K562 (cell line): Measurements from ENCODE around the gene FOXP3. TPM values are rescaled to one million over a fixed set of nuclear protein-coding genes. Genes with fewer than 3 reads are reported as not detected.
A peak's percentile ranks its signal among the peaks of the same experiment; 100 is the strongest.

Experiments used
- ATAC-seq: fragments of 200-7000 bp; cut with Tn5 transposase; 3 replicates; pipeline ENCODE4 v1.9.1; 2020; ENCODE audit warnings: moderate library complexity
- BruUV-seq: library from RNA; stranded (reverse); fragments of 400-500 nt; replicated peaks from 2 replicates; lab custom pipeline; 2021; lab: Mats Ljungman, UMichigan
- CTCF ChIA-PET: fragments of 300-600 bp; formaldehyde crosslinking; extraction: SDS; loops from one replicate; lab custom pipeline; 2021; ENCODE audit warnings: low intra/inter-chr PET ratio; lab: Yijun Ruan, JAX
- POLR2A ChIA-PET: fragments of 300-600, 350-650 bp; sonication (Branson Sonifier 250); formaldehyde crosslinking; extraction: SDS; loops from one replicate; lab custom pipeline; 2021; ENCODE audit warnings: antibody characterized with exemption, inconsistent platforms; lab: Yijun Ruan, JAX
- DNase-seq, 4 experiments: peaks; one replicate each; pipeline versions ENCODE4 v3.0.0 to v3.0.0-alpha.2; 2011 to 2018; ENCODE audit warnings: low spot score in 3 of 4, mixed read lengths in 3 of 4; ENCODE audit errors: extremely low read depth in 1 of 4
- FAIRE-seq: peaks from 2 replicates; lab custom pipeline; 2011; peaks lifted over from hg19 to GRCh38; lab: Jason Lieb, UNC
- H2AFZ ChIP-seq: 2 replicates; pipeline ENCODE4 v1.6.0; 2011; ENCODE audit warnings: low read depth, low read length, control low read depth, inconsistent platforms
- H3K27ac ChIP-seq: fragments of 200-600 bp; 3 replicates; pipeline ENCODE4 v1.8.0; 2011; ENCODE audit warnings: low read depth, mild to moderate bottlenecking, control low read depth, inconsistent platforms, low read length, moderate library complexity, mixed read lengths; ENCODE audit errors: extremely low read depth
- H3K27me3 ChIP-seq, 2 experiments: fragments of 300-600 bp in 1 of 2; 2 replicates in 1 of 2; 3 replicates in 1 of 2; pipeline versions ENCODE4 v1.6.0 to v1.8.0; 2011; ENCODE audit warnings: inconsistent platforms in 2 of 2, low read length in 2 of 2, mild to moderate bottlenecking in 1 of 2, mixed read lengths in 1 of 2, moderate library complexity in 1 of 2; ENCODE audit not compliant: control insufficient read depth in 2 of 2, insufficient read depth in 2 of 2
- H3K36me3 ChIP-seq: fragments of 300-600 bp; 3 replicates; pipeline ENCODE4 v1.8.0; 2011; ENCODE audit warnings: mild to moderate bottlenecking, low read length, inconsistent platforms; ENCODE audit not compliant: control insufficient read depth, insufficient read depth
- H3K4me1 ChIP-seq, 2 experiments: fragments of 200-600 bp in 1 of 2; replicated peaks in 1 of 2; 2 replicates in 1 of 2; 3 replicates in 1 of 2; pipeline versions ENCODE4 v1.5.1 to v1.8.0; 2011; ENCODE audit warnings: inconsistent platforms in 2 of 2, low read length in 2 of 2, mild to moderate bottlenecking in 1 of 2, mixed read lengths in 1 of 2, moderate library complexity in 1 of 2; ENCODE audit not compliant: control insufficient read depth in 2 of 2, insufficient read depth in 2 of 2
- H3K4me2 ChIP-seq: 2 replicates; pipeline ENCODE4 v1.6.1; 2011; ENCODE audit warnings: low read length, control low read depth, inconsistent platforms, mixed read lengths; ENCODE audit not compliant: insufficient read depth
- H3K4me3 ChIP-seq: fragments of 200-600 bp; sonication (generic), shearing (Covaris generic); 2 replicates; pipeline ENCODE4 v1.5.1; 2016; ENCODE audit warnings: control low read depth, inconsistent platforms
- H3K79me2 ChIP-seq: fragments of 200-600 bp; 3 replicates; pipeline ENCODE4 v1.8.0; 2011; ENCODE audit warnings: low read length, inconsistent platforms; ENCODE audit not compliant: control insufficient read depth, insufficient read depth
- H3K9ac ChIP-seq, 2 experiments: 2 replicates each; pipeline versions ENCODE4 v1.6.0 to v1.6.1; 2011; ENCODE audit warnings: low read depth in 2 of 2, low read length in 2 of 2, control low read depth in 1 of 2, inconsistent platforms in 1 of 2, mild to moderate bottlenecking in 1 of 2, mixed read lengths in 1 of 2; ENCODE audit not compliant: insufficient read depth in 1 of 2
- H3K9me1 ChIP-seq: one replicate; pipeline ENCODE4 v1.6.0; 2011; ENCODE audit warnings: inconsistent platforms, mild to moderate bottlenecking, low read length, moderate library complexity; ENCODE audit not compliant: control insufficient read depth, insufficient read depth
- H3K9me3 ChIP-seq: replicated peaks from 2 replicates; pipeline ENCODE4 v1.5.1; 2011; ENCODE audit warnings: low read depth, low read length, inconsistent platforms; ENCODE audit not compliant: control insufficient read depth, insufficient read depth
- H4K20me1 ChIP-seq: replicated peaks from 2 replicates; pipeline ENCODE4 v1.6.1; 2011; ENCODE audit warnings: low read length, inconsistent platforms, mixed read lengths; ENCODE audit not compliant: control insufficient read depth, insufficient read depth
- BRD9 ChIP-seq: fragments of 450-650 bp; IDR thresholded peaks from 2 replicates; pipeline ENCODE4 v1.6.1; 2018; ENCODE audit warnings: low read depth; ENCODE audit not compliant: partially characterized antibody
- POLR2AphosphoS5 ChIP-seq: IDR thresholded peaks from 2 replicates; pipeline ENCODE4 v1.6.1; 2011; ENCODE audit warnings: mild to moderate bottlenecking, low read depth, low read length, moderate library complexity; ENCODE audit not compliant: control insufficient read depth, insufficient read depth
- SIRT6 ChIP-seq: IDR thresholded peaks from one replicate; pipeline ENCODE4 v1.6.1; 2012; ENCODE audit warnings: low read depth, mild to moderate bottlenecking, control low read depth, inconsistent platforms, low read length, moderate library complexity
- SMARCE1 ChIP-seq: fragments of 450-650 bp; IDR thresholded peaks from 2 replicates; pipeline ENCODE4 v1.7.1; 2016; ENCODE audit warnings: mild to moderate bottlenecking
- SREBF2 ChIP-seq: sonication (generic); formaldehyde crosslinking; IDR thresholded peaks from 2 replicates; pipeline ENCODE4 v1.4.0; 2020; ENCODE audit warnings: mild to moderate bottlenecking, missing genetic modification reagents
- ZNF134 ChIP-seq: fragments of 250-450 bp; sonication (Bioruptor Pico); conservative IDR thresholded peaks from 2 replicates; pipeline ENCODE4 v1.4.0; 2020
- ZNF239 ChIP-seq: fragments of 250-450 bp; sonication (Bioruptor Pico); IDR thresholded peaks from 2 replicates; pipeline ENCODE4 v1.4.0; 2020; ENCODE audit warnings: mild to moderate bottlenecking
- ZNF699 ChIP-seq: fragments of 250-450 bp; sonication (Bioruptor Pico); IDR thresholded peaks from 2 replicates; pipeline ENCODE4 v1.8.0; 2021; ENCODE audit warnings: mild to moderate bottlenecking, moderate library complexity; ENCODE audit not compliant: insufficient replicate concordance
- ZSCAN32 ChIP-seq: fragments of 450-650 bp; formaldehyde crosslinking; IDR thresholded peaks from 2 replicates; pipeline ENCODE4 v1.4.0; 2020; ENCODE audit warnings: mild to moderate bottlenecking, moderate library complexity
- WGBS: fragments of 100-300 bp; shearing (Covaris generic); methylation state at CpG from one replicate; pipeline ENCODE4 v1.1.6; 2016; ENCODE audit warnings: low coverage, mixed read lengths; ENCODE audit not compliant: insufficient coverage; ENCODE audit errors: missing lambda C conversion rate; 5-methylcytosine and 5-hydroxymethylcytosine counted together
- in situ Hi-C: fragments of 300-500 bp; cut with MboI; formaldehyde crosslinking; loops from 4 replicates; pipeline ENCODE4 v1.15.0; 2018; ENCODE audit warnings: inconsistent platforms, mixed read lengths
- intact Hi-C: fragments of 100-400 bp; cut with micrococcal nuclease; formaldehyde crosslinking; loops from 2 replicates; pipeline ENCODE4 v1.14.2; 2022
- polyA plus RNA-seq, 8 experiments: library from polyadenylated mRNA; depleted of rRNA in 4 of 8; stranded (reverse) in 5 of 8; unstranded in 3 of 8; fragments of >200 nt; fragmentation: Nextera tagmentation in 2 of 8; fragmentation: Illumina TruSeq in 1 of 8; extraction: Ambion mirVana in 2 of 8; extraction: Trizol in 1 of 8; gene quantifications; 2 replicates each; pipeline versions ENCODE4 v1.2.1 to v1.2.3, GENCODE V29; 2011 to 2014; ENCODE audit warnings: inconsistent platforms in 1 of 8, missing spikeins in 1 of 8
- total RNA-seq, 7 experiments: library from RNA; depleted of rRNA in 6 of 7; stranded (reverse); fragments of >200 nt in 6 of 7; fragmentation: Illumina TruSeq in 2 of 7; extraction: Trizol in 2 of 7; gene quantifications; 2 replicates each; pipeline versions ENCODE4 v1.2.1 to v1.2.3, GENCODE V29; 2011 to 2021; ENCODE audit warnings: low replicate concordance in 1 of 7
- TF ChIP-seq, protein P1 (sequence below), 2 experiments: IDR thresholded peaks in 1 of 2; conservative IDR thresholded peaks in 1 of 2; 2 replicates each; pipeline ENCODE4 v1.6.1; 2016; ENCODE audit warnings: low read depth in 2 of 2, mild to moderate bottlenecking in 1 of 2, missing compliant biosample characterization in 1 of 2, missing genetic modification characterization in 1 of 2, moderate library complexity in 1 of 2
- TF ChIP-seq, protein P2 (sequence below): fragments of 450-650 bp; formaldehyde crosslinking; IDR thresholded peaks from 2 replicates; pipeline ENCODE4 v1.4.0; 2020; ENCODE audit warnings: mild to moderate bottlenecking, moderate library complexity

The FOXP3 gene
- total and polyA plus RNA-seq, 9 of the 15 experiments (the other 6 are each of a cell fraction or from before 2014, with no cell fraction given): 0.04 to 0.24 (median 0.07) TPM; not detected in 4

DNA sequence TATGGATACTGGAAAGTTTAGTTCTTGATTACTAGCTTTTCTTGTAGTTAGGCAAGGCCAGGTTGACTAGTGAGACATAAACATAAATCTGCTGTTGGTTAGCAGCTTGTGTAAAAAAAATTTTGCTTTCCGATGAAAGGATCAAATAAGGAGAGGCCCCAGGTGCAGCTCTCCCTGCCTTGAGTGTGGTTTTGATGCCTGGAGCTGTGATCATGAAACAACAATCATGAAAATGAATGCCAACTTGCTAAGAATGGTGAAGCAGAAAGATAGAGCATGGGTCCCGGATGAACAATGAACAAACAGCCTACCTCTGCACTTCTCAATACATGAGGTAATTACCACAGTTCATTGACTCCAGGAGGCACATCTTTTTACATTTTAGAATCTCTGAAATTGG lies 50.1 kb downstream of the FOXP3 start (continued):
- TF ChIP-seq ZSCAN32 (CRISPR knock-in tag) (no peak), SMARCE1 (no peak)
- TF ChIP-seq, protein P1, sequence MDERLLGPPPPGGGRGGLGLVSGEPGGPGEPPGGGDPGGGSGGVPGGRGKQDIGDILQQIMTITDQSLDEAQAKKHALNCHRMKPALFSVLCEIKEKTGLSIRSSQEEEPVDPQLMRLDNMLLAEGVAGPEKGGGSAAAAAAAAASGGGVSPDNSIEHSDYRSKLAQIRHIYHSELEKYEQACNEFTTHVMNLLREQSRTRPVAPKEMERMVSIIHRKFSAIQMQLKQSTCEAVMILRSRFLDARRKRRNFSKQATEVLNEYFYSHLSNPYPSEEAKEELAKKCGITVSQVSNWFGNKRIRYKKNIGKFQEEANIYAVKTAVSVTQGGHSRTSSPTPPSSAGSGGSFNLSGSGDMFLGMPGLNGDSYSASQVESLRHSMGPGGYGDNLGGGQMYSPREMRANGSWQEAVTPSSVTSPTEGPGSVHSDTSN (CRISPR knock-in tag; IDR thresholded peaks at IDR 0.05; ENCODE audit: low read depth): no peak
- TF ChIP-seq, protein P1 (tag; conservative IDR thresholded peaks at IDR 0.05; ENCODE audit: low read depth): no peak

DNA sequence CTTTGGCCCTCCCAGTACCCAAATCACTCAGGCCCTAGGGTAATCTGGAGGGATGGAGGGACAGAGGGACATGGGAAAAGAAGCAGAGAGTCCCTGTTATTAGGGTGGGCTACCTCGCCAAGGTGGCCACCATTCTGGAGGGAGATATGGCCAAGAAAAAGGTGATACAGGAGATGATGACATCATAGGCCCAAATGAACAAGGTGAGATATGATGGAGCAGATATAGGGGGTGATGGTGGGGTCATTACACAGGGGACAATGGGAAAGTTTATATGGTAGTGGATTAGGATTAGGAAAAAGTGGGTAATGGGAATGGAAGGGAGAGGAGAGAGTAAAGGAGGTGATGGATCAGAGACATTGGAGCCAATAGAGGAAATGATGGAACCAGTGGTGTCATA lies 51.6 kb downstream of the FOXP3 start:
- FAIRE-seq: no peak
- TF ChIP-seq, protein P2, sequence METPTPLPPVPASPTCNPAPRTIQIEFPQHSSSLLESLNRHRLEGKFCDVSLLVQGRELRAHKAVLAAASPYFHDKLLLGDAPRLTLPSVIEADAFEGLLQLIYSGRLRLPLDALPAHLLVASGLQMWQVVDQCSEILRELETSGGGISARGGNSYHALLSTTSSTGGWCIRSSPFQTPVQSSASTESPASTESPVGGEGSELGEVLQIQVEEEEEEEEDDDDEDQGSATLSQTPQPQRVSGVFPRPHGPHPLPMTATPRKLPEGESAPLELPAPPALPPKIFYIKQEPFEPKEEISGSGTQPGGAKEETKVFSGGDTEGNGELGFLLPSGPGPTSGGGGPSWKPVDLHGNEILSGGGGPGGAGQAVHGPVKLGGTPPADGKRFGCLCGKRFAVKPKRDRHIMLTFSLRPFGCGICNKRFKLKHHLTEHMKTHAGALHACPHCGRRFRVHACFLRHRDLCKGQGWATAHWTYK: no peak
- TF ChIP-seq SIRT6 (no peak), BRD9 (no peak), ZNF239 (CRISPR knock-in tag) (no peak), ZNF699 (no peak), POLR2AphosphoS5 (0 out of 2 replicates have a peak, but pooled peaks have one; percentile 20), SREBF2 (no peak), ZNF134 (no peak)
- TF ChIP-seq, all 486 proteins: peak for 1
- ChIA-PET CTCF (no interaction called here), POLR2A (interaction anchor here (0.5 kb wide), 1 partner anchor 1054 kb away, joined by 3 read pairs; no protein-coding TSS in a partner anchor)
- Histone ChIP-seq H3K27me3 (peaks cover under 1 to 15% of the 10 kb centered on the region in 2 experiments; a peak in 3 of 5 replicates), H2AFZ (no peak overlapping the region), H3K79me2 (no peaks in the 10 kb centered on the region), H4K20me1 (no peaks in the 10 kb centered on the region), H3K9me3 (no peaks in the 10 kb centered on the region), H3K4me2 (no peak overlapping the region), H3K9ac (no peak overlapping the region), H3K4me1 (peaks cover 0 to 7% of the 10 kb centered on the region in 2 experiments; a peak in 3 of 5 replicates), H3K27ac (no peak overlapping the region), H3K9me1 (no peaks in the 10 kb centered on the region), H3K4me3 (no peak overlapping the region), H3K36me3 (no peaks in the 10 kb centered on the region)
- DNase-seq (no peak), ATAC-seq (no peak)
- BruUV-seq: no TSS peak
- 13% methylated on average over 1 of the region's 1 CpG for WGBS
- intact Hi-C loops (no loop called here), in situ Hi-C loops (no loop called here)
